OCI-LY1 (cell line): ENCODE data around the gene DNAJC11.

Experiments used
- H2AFZ ChIP-seq: fragments of 200-600 bp; sonication (generic), shearing (Covaris generic); 2 replicates; pipeline ENCODE4 v1.6.0; 2014; ENCODE audit warnings: antibody characterized with exemption, mild to moderate bottlenecking, low read length
- H3F3A ChIP-seq: fragments of 200-600 bp; sonication (generic), shearing (Covaris generic); 2 replicates; pipeline ENCODE4 v1.6.0; 2014; ENCODE audit warnings: mild to moderate bottlenecking, antibody characterized with exemption, low read length, moderate library complexity; ENCODE audit not compliant: insufficient read depth
- H3K27ac ChIP-seq: fragments of 200-600 bp; sonication (generic); 2 replicates; pipeline ENCODE4 v1.5.1; 2014; ENCODE audit warnings: low read length, mixed run types, mild to moderate bottlenecking, low read depth; ENCODE audit not compliant: poor library complexity, severe bottlenecking
- H3K27me3 ChIP-seq: fragments of 200-600 bp; sonication (generic); 2 replicates; pipeline ENCODE4 v1.6.0; 2014; ENCODE audit warnings: antibody characterized with exemption, mild to moderate bottlenecking, low read length, moderate library complexity; ENCODE audit not compliant: insufficient read depth
- H3K36me3 ChIP-seq: fragments of 200-600 bp; sonication (generic); 2 replicates; pipeline ENCODE4 v1.6.1; 2014; ENCODE audit warnings: mild to moderate bottlenecking, antibody characterized with exemption, low read length, moderate library complexity, mixed read lengths; ENCODE audit not compliant: insufficient read depth
- H3K4me1 ChIP-seq: fragments of 200-600 bp; sonication (generic); 2 replicates; pipeline ENCODE4 v1.5.1; 2014; ENCODE audit warnings: mild to moderate bottlenecking, low read length, moderate library complexity; ENCODE audit not compliant: insufficient read depth, severe bottlenecking
- H3K4me2 ChIP-seq: fragments of 200-600 bp; sonication (generic), shearing (Covaris generic); 2 replicates; pipeline ENCODE4 v1.6.1; 2014; ENCODE audit warnings: low read length
- H3K4me3 ChIP-seq: fragments of 200-600 bp; sonication (generic); 2 replicates; pipeline ENCODE4 v1.5.1; 2014; ENCODE audit warnings: low read length, low read depth, mild to moderate bottlenecking, mixed read lengths; ENCODE audit not compliant: poor library complexity, severe bottlenecking
- H3K79me2 ChIP-seq: fragments of 200-600 bp; shearing (Covaris generic); 2 replicates; pipeline ENCODE4 v1.6.1; 2016; ENCODE audit warnings: mixed run types, low read length, mixed read lengths; ENCODE audit not compliant: insufficient read depth
- H3K9ac ChIP-seq: fragments of 200-600 bp; sonication (generic), shearing (Covaris generic); 2 replicates; pipeline ENCODE4 v1.6.1; 2014; ENCODE audit warnings: mild to moderate bottlenecking, low read length, mixed read lengths
- H3K9me2 ChIP-seq: fragments of 200-600 bp; sonication (generic), shearing (Covaris generic); 2 replicates; pipeline ENCODE4 v1.6.1; 2014; ENCODE audit warnings: low read depth, mild to moderate bottlenecking, low read length, mixed read lengths
- H3K9me3 ChIP-seq: fragments of 200-600 bp; shearing (Covaris generic); 2 replicates; pipeline ENCODE4 v1.6.1; 2014; ENCODE audit warnings: low read length, mixed read lengths
- H4K20me1 ChIP-seq: fragments of 200-600 bp; sonication (generic), shearing (Covaris generic); 2 replicates; pipeline ENCODE4 v1.6.0; 2016; ENCODE audit warnings: mild to moderate bottlenecking, low read length; ENCODE audit not compliant: insufficient read depth
- CTCF ChIP-seq: fragments of 200-600 bp; sonication (generic), shearing (Covaris generic); IDR thresholded peaks from 2 replicates; pipeline ENCODE4 v1.5.1; 2017; ENCODE audit warnings: mild to moderate bottlenecking, antibody characterized with exemption, low read length, moderate library complexity, mixed read lengths
- EZH2 ChIP-seq: fragments of 200-600 bp; sonication (generic), shearing (Covaris generic); IDR thresholded peaks from 2 replicates; pipeline ENCODE4 v1.8.0; 2017; ENCODE audit warnings: borderline replicate concordance, mixed run types, mild to moderate bottlenecking, antibody characterized with exemption, low read length, moderate library complexity, mixed read lengths

The DNAJC11 gene

GRCh38 chr1:6591644-6592043, 110.0 kb downstream of the DNAJC11 start:
- H3K79me2 ChIP-seq, result no peaks in the 10 kb centered on the region
- no peaks in the 10 kb centered on the region for H3K27me3 ChIP-seq
- peaks cover 38% of the 10 kb centered on the region for H3K4me1 ChIP-seq
- no peaks in the 10 kb centered on the region for H3K9me3 ChIP-seq
- H3K9ac ChIP-seq, result peak overlapping the region; percentile 10; the same call in 1 of the 2 replicates
- H3K9me2 ChIP-seq, result no peaks in the 10 kb centered on the region
- no peak for TF ChIP-seq EZH2
- TF ChIP-seq CTCF, result no peak
- H4K20me1 ChIP-seq, result no peaks in the 10 kb centered on the region
- peak overlapping the region; percentile 14; the same call in 1 of the 2 replicates for H3K4me2 ChIP-seq
- peaks cover 96% of the 10 kb centered on the region for H3K36me3 ChIP-seq
- peak overlapping the region; percentile 98 for H3K27ac ChIP-seq
- H3F3A ChIP-seq, result no peaks in the 10 kb centered on the region
- no peak overlapping the region for H3K4me3 ChIP-seq
- no peak overlapping the region for H2AFZ ChIP-seq

GRCh38 chr1:6591222-6591621, 110.4 kb downstream of the DNAJC11 start:
- TF ChIP-seq CTCF (no peak), EZH2 (no peak)
- Histone ChIP-seq H3K9me2 (no peaks in the 10 kb centered on the region), H4K20me1 (no peaks in the 10 kb centered on the region), H3K9ac (peak overlapping the region; percentile 10; the same call in 1 of the 2 replicates), H3K4me3 (no peak overlapping the region), H3K27ac (peak overlapping the region; percentile 98), H2AFZ (no peak overlapping the region), H3F3A (no peaks in the 10 kb centered on the region), H3K36me3 (peaks cover 93% of the 10 kb centered on the region), H3K9me3 (no peaks in the 10 kb centered on the region), H3K27me3 (no peaks in the 10 kb centered on the region), H3K79me2 (no peaks in the 10 kb centered on the region), H3K4me2 (peak overlapping the region; percentile 14; the same call in 1 of the 2 replicates), H3K4me1 (peaks cover 40% of the 10 kb centered on the region)

- no peak overlapping the region for H3K4me3 ChIP-seq
- peak overlapping the region; percentile 98 for H3K27ac ChIP-seq
- no peaks in the 10 kb centered on the region for H3K27me3 ChIP-seq
- H3K36me3 ChIP-seq, result peaks cover 88% of the 10 kb centered on the region
- no peaks in the 10 kb centered on the region; the same call in 1 of the 2 replicates for H3K79me2 ChIP-seq
- no peaks in the 10 kb centered on the region for H3K9me2 ChIP-seq
- H2AFZ ChIP-seq, result no peak overlapping the region
- no peak overlapping the region for H3K9ac ChIP-seq
- H3F3A ChIP-seq, result no peaks in the 10 kb centered on the region
- H3K9me3 ChIP-seq, result no peaks in the 10 kb centered on the region
- no peak overlapping the region for H3K4me2 ChIP-seq
- H4K20me1 ChIP-seq, result no peaks in the 10 kb centered on the region
- TF ChIP-seq CTCF, result no peak
- no peak for TF ChIP-seq EZH2
- peaks cover 51% of the 10 kb centered on the region for H3K4me1 ChIP-seq
Observed at GRCh38 chr1:6590046-6590445, 111.6 kb downstream of the DNAJC11 start.
